Measurements from ENCODE around the gene CIITA.
A peak's percentile ranks its signal among the peaks of the same experiment; 100 is the strongest.
"Not testable (repeated sequence)": the region's sequence is repeated elsewhere in the genome, so short reads cannot be mapped to it uniquely, and the experiment has no call there.

The CIITA gene

DNA sequence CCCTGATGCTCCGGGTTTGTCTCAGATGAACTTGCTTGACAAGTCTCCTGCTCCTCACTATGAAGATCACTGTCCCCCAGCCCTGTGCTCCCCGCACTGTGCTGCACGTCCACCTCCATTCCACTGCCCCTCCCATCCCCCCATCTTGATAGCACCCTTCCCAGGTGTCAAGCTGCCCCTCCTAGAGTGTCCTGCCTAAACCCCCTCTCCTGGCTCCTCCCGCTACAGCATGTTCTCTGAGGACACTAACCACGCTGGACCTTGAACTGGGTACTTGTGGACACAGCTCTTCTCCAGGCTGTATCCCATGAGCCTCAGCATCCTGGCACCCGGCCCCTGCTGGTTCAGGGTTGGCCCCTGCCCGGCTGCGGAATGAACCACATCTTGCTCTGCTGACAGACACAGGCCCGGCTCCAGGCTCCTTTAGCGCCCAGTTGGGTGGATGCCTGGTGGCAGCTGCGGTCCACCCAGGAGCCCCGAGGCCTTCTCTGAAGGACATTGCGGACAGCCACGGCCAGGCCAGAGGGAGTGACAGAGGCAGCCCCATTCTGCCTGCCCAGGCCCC is 46.7 kb downstream of the CIITA start:
- H3K9me3 ChIP-seq (replicated peaks in 1 of 11): no peaks in the 10 kb centered on the region
- peak overlapping the region in 3 of 11 experiments; percentile 8 to 18 (median 9); a peak in 3 of 22 replicates for H3K9ac ChIP-seq
- peaks cover 93 to 99% (median 98%) of the 10 kb centered on the region in 11 experiments for H3K36me3 ChIP-seq
- no peak overlapping the region; a peak in 1 of 22 replicates for H3K4me2 ChIP-seq
- H4K20me1 ChIP-seq: peaks cover 25 to 81% (median 50%) of the 10 kb centered on the region in 11 experiments; a peak in 17 of 22 replicates
- TF ChIP-seq Cebpa-rat (IDR thresholded peaks at IDR 0.05): no peak
- H3K4me1 ChIP-seq: peaks cover under 1 to 32% (median 13%) of the 10 kb centered on the region in 10 experiments; a peak in 19 of 20 replicates
- H3K27me3 ChIP-seq: no peaks in the 10 kb centered on the region
- peak overlapping the region in 1 of 11 experiments; percentile 28; a peak in 3 of 22 replicates for H3K27ac ChIP-seq
- no peak overlapping the region for H3K4me3 ChIP-seq

DNA sequence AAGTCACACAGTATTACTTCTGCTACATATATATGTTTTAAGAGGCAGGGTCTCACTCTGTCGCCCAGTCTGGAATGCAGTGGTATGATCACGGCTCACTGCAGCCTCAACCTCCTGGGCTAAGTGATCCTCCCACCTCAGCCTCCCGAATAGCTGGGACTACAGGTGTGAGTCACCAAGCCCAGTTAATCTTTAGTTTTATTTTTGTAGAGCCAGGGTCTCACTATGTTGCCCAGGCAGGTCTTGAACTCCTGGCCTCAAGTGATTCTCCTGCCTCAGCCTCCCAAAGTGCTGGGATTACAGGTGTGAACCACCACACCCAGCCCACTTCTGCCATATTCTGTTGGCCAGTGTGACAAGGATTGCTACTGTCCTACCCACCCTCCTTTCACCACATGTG is 48.3 kb downstream of the CIITA start:
- peaks cover 39 to 97% (median 66%) of the 10 kb centered on the region in 11 experiments; a peak in 21 of 22 replicates for H4K20me1 ChIP-seq
- peaks cover 11 to 42% (median 19%) of the 10 kb centered on the region in 10 experiments; a peak in 19 of 20 replicates for H3K4me1 ChIP-seq
- not testable (repeated sequence) for H3K4me2 ChIP-seq; H3K9ac ChIP-seq; H3K27me3 ChIP-seq; H3K4me3 ChIP-seq; H3K27ac ChIP-seq; H3K9me3 ChIP-seq (replicated peaks in 1 of 11)
- peaks cover 79 to 100% (median 91%) of the 10 kb centered on the region in 11 experiments for H3K36me3 ChIP-seq

DNA sequence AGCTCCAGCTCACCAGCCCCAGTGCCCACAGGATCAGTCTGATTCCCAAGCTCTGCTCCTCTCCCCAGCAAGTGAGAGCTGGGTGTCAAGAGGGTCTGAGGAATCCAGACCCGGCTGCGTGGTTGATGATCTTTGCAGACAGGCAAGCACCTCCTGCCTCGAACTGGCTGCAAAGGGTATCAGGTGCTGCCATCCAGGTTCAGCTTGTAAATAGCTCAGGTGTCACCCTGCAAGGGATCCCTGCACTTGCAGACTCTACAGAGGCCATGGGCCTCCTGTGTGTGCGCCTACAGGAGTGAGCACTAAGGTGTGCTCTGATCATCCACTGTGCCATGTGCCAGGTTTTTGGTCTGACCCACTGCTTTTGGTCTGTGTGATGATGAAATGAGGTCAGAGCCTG is 49.1 kb downstream of the CIITA start:
- Histone ChIP-seq H3K4me2 (no peak overlapping the region), H3K27me3 (no peaks in the 10 kb centered on the region), H3K9ac (no peak overlapping the region), H3K36me3 (peaks cover 73 to 100% (median 85%) of the 10 kb centered on the region in 11 experiments), H3K9me3 (replicated peaks in 1 of 11) (no peaks in the 10 kb centered on the region), H3K4me1 (peaks cover 17 to 50% (median 25%) of the 10 kb centered on the region in 10 experiments; a peak in 19 of 20 replicates), H3K27ac (no peak overlapping the region), H4K20me1 (peaks cover 47 to 99% (median 74%) of the 10 kb centered on the region in 11 experiments; a peak in 21 of 22 replicates), H3K4me3 (no peak overlapping the region)
- TF ChIP-seq Cebpa-rat (IDR thresholded peaks at IDR 0.05): no peak

DNA sequence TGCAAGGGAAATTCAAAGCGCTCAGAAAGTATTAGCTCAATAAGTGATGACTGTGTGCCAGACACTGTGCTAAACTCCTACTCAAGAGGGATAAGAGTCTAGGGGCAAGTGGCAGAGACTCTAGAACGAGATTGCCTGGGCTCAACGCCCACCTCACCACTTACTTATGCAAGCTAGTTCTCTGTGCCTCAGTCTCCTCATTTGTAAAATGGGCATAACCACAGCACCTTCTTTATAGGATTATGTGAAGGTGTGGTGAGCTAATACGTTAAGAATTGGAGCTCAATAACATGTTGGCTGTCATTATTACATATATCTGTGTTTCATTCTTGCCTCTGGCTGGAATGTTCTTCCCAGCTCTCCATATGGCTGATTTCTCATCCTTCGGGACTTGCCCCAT is 49.9 kb downstream of the CIITA start:
- Histone ChIP-seq H3K4me2 (no peak overlapping the region), H3K9ac (no peak overlapping the region), H3K27ac (no peak overlapping the region), H3K27me3 (no peaks in the 10 kb centered on the region), H4K20me1 (peaks cover 53 to 99% (median 79%) of the 10 kb centered on the region in 11 experiments; a peak in 21 of 22 replicates), H3K4me3 (no peak overlapping the region), H3K4me1 (peaks cover 16 to 52% (median 27%) of the 10 kb centered on the region in 10 experiments; a peak in 19 of 20 replicates), H3K9me3 (replicated peaks in 1 of 11) (no peaks in the 10 kb centered on the region), H3K36me3 (peaks cover 68 to 100% (median 78%) of the 10 kb centered on the region in 11 experiments)
- no peak for TF ChIP-seq Cebpa-rat (IDR thresholded peaks at IDR 0.05)

DNA sequence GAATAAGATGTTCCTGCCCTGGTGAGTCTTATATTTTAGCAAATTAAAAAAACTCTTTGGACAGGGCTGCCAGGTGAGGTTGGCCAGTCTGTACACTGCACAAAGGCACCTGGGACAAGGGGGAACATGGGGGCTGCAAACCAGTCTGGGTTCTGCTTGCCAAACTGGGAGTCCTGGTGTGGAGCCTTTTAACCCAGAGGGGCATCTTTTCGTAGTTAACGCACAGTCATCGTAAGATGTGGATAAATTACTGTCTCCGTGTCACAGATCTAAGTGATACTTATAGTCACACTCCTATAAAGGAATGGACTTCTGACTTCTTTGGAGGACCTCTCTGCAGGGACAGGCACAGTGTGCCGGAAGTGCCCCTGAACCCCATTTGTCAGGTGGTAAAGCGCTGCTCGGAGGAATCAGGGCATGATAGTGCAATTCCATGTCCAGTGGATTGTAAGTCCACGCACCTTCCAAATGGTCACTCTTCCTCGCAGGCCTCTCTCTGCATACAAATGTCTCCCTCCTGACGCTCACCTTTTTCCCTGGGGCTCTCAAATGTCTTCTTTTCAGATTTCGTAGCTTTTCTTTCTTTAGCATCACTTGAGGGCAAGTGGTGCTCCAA is 50.6 kb downstream of the CIITA start:
- H4K20me1 ChIP-seq: peaks cover 55 to 99% (median 80%) of the 10 kb centered on the region in 11 experiments; a peak in 21 of 22 replicates
- H3K4me1 ChIP-seq: peaks cover 12 to 47% (median 28%) of the 10 kb centered on the region in 10 experiments; a peak in 18 of 20 replicates
- H3K27ac ChIP-seq: no peak overlapping the region
- no peaks in the 10 kb centered on the region for H3K9me3 ChIP-seq (replicated peaks in 1 of 11)
- peaks cover 64 to 93% (median 76%) of the 10 kb centered on the region in 11 experiments for H3K36me3 ChIP-seq
- H3K27me3 ChIP-seq: no peaks in the 10 kb centered on the region
- H3K4me3 ChIP-seq: no peak overlapping the region
- H3K4me2 ChIP-seq: no peak overlapping the region
- no peak for TF ChIP-seq Cebpa-rat (IDR thresholded peaks at IDR 0.05)
- H3K9ac ChIP-seq: no peak overlapping the region

DNA sequence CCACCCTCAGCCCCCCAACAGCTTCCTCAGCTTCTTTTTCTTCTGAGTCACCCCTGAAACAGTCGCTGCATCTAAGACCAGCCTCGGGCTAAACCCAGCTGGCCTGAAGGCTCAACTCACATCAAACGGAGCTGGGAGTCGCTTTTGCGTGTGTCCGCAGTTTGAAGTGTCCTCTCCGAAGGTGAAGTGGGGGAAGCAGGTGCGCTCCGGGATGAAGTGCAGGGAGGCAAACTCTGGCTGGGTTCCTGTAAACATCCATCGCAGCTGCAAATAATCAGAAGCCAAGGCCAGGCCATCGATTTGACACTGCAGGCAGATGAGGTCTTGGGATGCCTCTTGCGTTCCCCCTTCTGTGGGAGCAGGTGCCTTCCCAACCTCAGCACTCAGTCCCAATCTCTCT is 52.1 kb downstream of the CIITA start:
- not testable (repeated sequence) for H3K4me3 ChIP-seq
- 0 out of 22 replicates have a peak overlapping the region, but pooled peaks of 1 of the 11 experiments have one; percentile 18 for H3K9ac ChIP-seq

DNA sequence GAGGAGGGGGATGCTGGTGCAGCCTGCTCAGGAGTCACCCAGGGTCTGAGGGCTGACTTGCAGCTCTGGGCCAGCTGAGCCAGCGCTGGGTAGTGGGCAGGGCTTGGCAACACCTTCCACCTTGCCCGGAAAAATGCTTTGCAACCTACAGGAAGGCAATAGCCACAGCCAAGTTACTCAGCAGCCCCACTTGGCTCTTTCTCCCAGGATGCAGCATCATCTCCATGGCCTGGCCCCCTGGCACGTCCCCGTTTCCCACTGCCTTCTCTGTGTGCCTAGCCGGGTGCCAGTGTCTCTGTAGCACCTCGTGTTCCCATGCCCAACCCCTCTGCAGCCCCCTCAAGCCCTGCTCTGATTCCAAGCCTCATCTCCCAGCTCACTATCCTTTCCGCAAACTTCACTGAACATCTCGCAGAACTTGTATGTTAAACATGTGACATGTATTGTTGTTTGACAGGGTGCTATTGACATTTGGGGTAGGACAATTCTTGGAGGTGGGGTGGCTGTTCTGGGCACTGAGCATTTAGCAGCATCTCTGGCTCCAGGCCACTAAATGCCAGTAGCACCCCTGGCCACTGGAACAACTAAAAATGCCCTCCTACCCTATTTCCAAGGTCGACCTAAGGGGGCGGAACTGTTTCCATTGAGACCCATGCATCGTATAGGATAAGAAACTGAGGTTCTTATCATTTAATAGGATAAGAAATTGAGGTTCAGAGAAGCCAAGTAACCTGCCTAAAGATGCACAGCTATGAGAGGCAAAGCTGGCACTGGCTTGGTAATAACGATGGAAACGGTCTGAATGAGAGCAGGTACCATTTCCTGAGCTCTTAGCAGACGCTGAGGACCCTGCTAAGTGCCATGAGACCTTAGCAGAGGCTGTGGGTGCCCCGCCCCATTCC is 53.1 kb downstream of the CIITA start:
- H3K9me3 ChIP-seq (replicated peaks in 1 of 11): no peaks in the 10 kb centered on the region
- no peak for TF ChIP-seq Cebpa-rat (IDR thresholded peaks at IDR 0.05)
- peak overlapping the region in 3 of 11 experiments; percentile 20 to 35 (median 26); a peak in 1 of 22 replicates for H3K9ac ChIP-seq
- H3K27me3 ChIP-seq: no peaks in the 10 kb centered on the region
- H3K4me1 ChIP-seq: peaks cover 29 to 54% (median 47%) of the 10 kb centered on the region in 10 experiments
- peak overlapping the region; percentile 1 to 54 (median 25); a peak in 13 of 22 replicates for H3K4me2 ChIP-seq
- H3K4me3 ChIP-seq: no peak overlapping the region
- H3K36me3 ChIP-seq: peaks cover 50 to 93% (median 72%) of the 10 kb centered on the region in 11 experiments
- peak overlapping the region in 4 of 11 experiments; percentile 1 to 16 (median 12); a peak in 3 of 22 replicates for H3K27ac ChIP-seq
- peaks cover 67 to 100% (median 88%) of the 10 kb centered on the region in 11 experiments for H4K20me1 ChIP-seq

More for the DNA sequence above, 52.1 kb downstream of the CIITA start:
- not testable (repeated sequence) for H3K9me3 ChIP-seq (replicated peaks in 1 of 11); H3K27ac ChIP-seq; H3K27me3 ChIP-seq
- H3K36me3 ChIP-seq: peaks cover 52 to 93% (median 73%) of the 10 kb centered on the region in 11 experiments
- peaks cover 19 to 48% (median 37%) of the 10 kb centered on the region in 10 experiments; a peak in 19 of 20 replicates for H3K4me1 ChIP-seq
- peak overlapping the region in 5 of 11 experiments; percentile 25 to 54 (median 29); a peak in 5 of 22 replicates for H3K4me2 ChIP-seq
- H4K20me1 ChIP-seq: peaks cover 61 to 100% (median 85%) of the 10 kb centered on the region in 11 experiments; a peak in 21 of 22 replicates

DNA sequence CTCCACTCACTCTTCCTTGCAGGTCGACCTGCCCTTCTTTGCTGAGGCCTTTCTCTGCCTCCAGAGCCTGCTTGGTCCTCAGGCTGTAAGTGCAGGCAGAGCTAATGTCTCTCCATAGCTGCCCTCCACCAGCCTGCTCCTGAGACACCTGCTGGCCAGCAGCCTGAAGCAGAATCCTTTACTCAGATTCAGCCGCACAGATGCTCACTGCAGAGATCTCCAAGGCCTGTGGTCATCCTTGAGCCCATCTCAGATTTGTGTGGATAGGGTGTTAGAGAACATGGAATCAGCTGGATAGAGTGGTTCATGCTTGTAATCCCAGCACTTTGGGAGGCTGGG is 53.7 kb downstream of the CIITA start:
- Histone ChIP-seq H3K36me3 (peaks cover 49 to 89% (median 66%) of the 10 kb centered on the region in 11 experiments), H4K20me1 (peaks cover 66 to 100% (median 88%) of the 10 kb centered on the region in 11 experiments), H3K4me3 (no peak overlapping the region)

More for the DNA sequence above, 53.7 kb downstream of the CIITA start:
- 0 out of 22 replicates have a peak overlapping the region, but pooled peaks of 1 of the 11 experiments have one; percentile 20 for H3K9ac ChIP-seq
- no peak overlapping the region for H3K27ac ChIP-seq
- H3K9me3 ChIP-seq (replicated peaks in 1 of 11): no peaks in the 10 kb centered on the region
- no peak overlapping the region for H3K4me2 ChIP-seq
- H3K27me3 ChIP-seq: no peaks in the 10 kb centered on the region
- H3K4me1 ChIP-seq: peaks cover 36 to 58% (median 52%) of the 10 kb centered on the region in 10 experiments
- TF ChIP-seq Cebpa-rat (IDR thresholded peaks at IDR 0.05): no peak

Measured in BLaER1 treated with 17β-estradiol and CSF1 and Interleukin-3, amounts not matched to agents 10 nM and 100 nM (cell line).